ENCODE results near the gene COPS7A.

COPS7A gene

DNA sequence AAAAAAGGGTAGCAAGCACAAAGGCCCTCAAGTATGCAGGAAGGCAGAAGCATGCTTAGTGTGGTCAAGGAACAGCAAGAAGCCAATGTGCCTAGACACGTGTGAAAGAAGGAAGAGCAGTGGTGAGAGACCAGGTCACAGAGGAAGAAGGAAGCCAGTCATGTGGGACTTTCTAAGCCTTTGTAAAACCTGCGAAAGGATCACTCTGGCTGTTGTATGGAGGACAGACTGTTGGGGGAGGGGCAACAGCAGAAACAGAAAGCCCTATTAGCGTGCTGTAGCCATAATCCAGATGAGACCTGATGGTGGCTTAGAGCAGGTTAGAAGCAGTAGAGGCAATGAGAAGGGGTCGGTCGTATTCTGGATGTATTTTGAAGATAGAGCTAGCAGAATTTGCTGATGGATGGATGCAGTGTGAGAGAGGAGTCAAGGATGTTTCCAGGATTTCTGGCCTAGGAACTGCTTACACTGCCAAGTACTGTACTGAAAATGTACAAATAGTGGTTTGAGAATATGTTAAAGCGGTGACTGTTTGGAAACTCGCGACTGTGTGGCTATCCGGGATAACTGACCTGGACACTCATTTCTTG lies 34.8 kb downstream of the COPS7A start:
- Mint-ChIP-seq H3K27me3 (ENCODE audit: low read depth, poor library complexity) (peaks cover 9% of the 10 kb centered on the region), H3K27ac (peak overlapping the region; percentile 44), H3K9me3 (no peaks in the 10 kb centered on the region), H3K36me3 (ENCODE audit: low read depth) (no peaks in the 10 kb centered on the region), H3K4me1 (peaks cover 81% of the 10 kb centered on the region), H3K4me3 (no peak overlapping the region)
- DNase-seq = no peak
- TF ChIP-seq, protein P1, sequence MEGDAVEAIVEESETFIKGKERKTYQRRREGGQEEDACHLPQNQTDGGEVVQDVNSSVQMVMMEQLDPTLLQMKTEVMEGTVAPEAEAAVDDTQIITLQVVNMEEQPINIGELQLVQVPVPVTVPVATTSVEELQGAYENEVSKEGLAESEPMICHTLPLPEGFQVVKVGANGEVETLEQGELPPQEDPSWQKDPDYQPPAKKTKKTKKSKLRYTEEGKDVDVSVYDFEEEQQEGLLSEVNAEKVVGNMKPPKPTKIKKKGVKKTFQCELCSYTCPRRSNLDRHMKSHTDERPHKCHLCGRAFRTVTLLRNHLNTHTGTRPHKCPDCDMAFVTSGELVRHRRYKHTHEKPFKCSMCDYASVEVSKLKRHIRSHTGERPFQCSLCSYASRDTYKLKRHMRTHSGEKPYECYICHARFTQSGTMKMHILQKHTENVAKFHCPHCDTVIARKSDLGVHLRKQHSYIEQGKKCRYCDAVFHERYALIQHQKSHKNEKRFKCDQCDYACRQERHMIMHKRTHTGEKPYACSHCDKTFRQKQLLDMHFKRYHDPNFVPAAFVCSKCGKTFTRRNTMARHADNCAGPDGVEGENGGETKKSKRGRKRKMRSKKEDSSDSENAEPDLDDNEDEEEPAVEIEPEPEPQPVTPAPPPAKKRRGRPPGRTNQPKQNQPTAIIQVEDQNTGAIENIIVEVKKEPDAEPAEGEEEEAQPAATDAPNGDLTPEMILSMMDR (IDR thresholded peaks at IDR 0.05) = no peak

GRCh38 chr12:6759741-6760140 lies 35.9 kb downstream of the COPS7A start:
- peak overlapping the region; percentile 13 for H3K27ac Mint-ChIP-seq
- H3K36me3 Mint-ChIP-seq (ENCODE audit: low read depth) = no peaks in the 10 kb centered on the region
- peaks cover 9% of the 10 kb centered on the region for H3K27me3 Mint-ChIP-seq (ENCODE audit: low read depth, poor library complexity)
- H3K4me1 Mint-ChIP-seq = peaks cover 81% of the 10 kb centered on the region
- no peak overlapping the region for H3K4me3 Mint-ChIP-seq
- no peak for DNase-seq
- TF ChIP-seq, protein P1 (IDR thresholded peaks at IDR 0.05) = no peak
- no peaks in the 10 kb centered on the region for H3K9me3 Mint-ChIP-seq

DNA sequence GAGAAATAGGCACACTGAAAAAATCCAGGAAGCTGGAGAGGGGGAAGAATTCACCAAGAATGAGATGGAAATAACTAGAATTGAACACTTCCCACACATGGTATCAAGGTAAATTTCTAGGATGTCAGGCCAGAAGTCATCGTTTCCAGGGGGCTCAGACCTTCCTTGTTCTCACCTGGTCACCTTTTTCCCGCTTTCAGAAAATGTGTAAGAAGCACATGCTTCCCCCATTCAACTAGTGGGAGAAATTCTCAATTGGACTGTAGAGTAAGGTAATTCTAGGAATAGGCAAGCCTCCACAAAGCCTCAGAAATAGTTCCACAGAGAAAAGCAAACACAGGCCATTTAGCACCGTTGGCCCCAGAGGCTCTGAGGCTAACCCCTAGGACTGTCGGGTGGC lies 39.5 kb downstream of the COPS7A start:
- Mint-ChIP-seq H3K9me3 (no peaks in the 10 kb centered on the region), H3K27me3 (ENCODE audit: low read depth, poor library complexity) (peaks cover 2% of the 10 kb centered on the region), H3K36me3 (ENCODE audit: low read depth) (no peaks in the 10 kb centered on the region), H3K4me3 (peak overlapping the region; percentile 82), H3K4me1 (peaks cover 76% of the 10 kb centered on the region), H3K27ac (peak overlapping the region; percentile 99)
- TF ChIP-seq, protein P1 (IDR thresholded peaks at IDR 0.05) = no peak
- no peak for DNase-seq

DNA sequence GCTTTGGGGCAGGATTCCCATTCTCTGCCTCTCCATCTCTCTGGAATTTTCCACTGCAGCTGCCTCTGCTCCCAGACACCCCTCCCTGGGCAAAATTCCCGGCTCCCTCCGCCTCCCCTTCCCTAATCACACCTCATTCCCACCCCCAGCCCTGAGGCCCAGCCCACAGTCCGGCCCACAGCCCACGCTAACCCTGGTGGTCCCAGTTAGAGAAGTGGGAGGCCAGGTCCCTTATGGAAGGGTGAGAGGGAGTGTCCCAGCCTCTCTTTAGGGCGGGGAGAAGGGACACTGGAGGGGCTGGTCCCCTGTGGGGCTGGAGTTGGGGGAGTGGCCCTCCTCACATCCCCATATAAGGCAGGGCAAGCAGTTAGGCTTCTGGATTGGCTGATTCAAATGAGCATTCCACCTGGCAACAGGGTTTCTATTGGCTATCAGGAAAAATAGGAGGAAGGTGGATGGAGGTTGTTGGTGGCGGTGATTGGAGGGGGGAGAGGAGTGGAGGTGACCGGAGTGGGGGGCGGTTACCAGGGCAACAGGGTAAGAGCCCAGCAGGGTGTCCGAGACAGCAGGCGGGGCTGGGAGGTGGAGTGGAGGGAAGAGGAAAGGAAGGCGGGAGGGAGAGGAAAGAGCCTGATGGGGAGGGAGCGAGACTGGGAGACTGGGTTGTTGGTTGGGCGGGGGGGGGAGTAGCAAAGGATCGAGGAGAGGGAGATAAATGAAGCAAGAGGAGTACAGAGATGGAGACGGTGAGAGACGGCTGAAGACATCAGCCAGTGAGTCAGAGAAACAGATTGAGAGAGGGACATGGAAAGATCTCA lies 40.4 kb downstream of the COPS7A start:
- DNase-seq = peak; percentile 94
- Mint-ChIP-seq H3K9me3 (no peaks in the 10 kb centered on the region), H3K27me3 (ENCODE audit: low read depth, poor library complexity) (no peaks in the 10 kb centered on the region), H3K36me3 (ENCODE audit: low read depth) (no peaks in the 10 kb centered on the region), H3K4me1 (peaks cover 76% of the 10 kb centered on the region), H3K4me3 (peak overlapping the region; percentile 82), H3K27ac (peak overlapping the region; percentile 99)
- TF ChIP-seq, protein P1 (IDR thresholded peaks at IDR 0.05) = no peak

DNA sequence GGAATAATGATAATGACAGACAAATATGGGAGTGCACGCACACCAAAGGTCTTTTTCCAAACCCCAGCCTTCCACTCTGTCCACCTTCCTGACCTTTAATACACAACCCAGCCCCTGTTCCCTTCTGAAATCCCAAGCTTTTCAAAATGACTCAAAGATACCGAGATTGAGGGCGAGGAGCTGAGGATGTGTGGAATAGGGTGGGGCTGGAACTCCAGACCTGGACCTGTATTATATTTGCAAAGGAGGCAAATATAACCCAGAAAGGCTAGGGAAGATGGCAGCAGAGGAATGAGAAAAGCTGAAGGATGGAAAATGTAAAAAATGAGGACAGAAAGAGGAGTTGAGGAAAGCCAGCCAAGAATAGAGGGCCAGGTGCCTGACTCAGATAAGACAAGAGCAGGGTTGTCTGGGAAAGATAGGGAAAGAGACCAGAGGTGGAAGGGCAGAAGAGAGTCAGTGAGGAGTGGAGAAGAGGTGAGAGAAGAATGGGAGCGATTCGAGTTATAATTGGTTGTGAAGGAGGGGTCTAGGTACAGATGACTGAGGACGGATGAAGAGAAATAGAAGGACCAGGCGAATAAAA lies 41.3 kb downstream of the COPS7A start:
- Mint-ChIP-seq H3K4me3 (peak overlapping the region; percentile 86), H3K27ac (peak overlapping the region; percentile 97), H3K4me1 (peaks cover 74% of the 10 kb centered on the region), H3K9me3 (no peaks in the 10 kb centered on the region), H3K27me3 (ENCODE audit: low read depth, poor library complexity) (no peaks in the 10 kb centered on the region), H3K36me3 (ENCODE audit: low read depth) (no peaks in the 10 kb centered on the region)
- TF ChIP-seq, protein P1 (IDR thresholded peaks at IDR 0.05) = no peak
- DNase-seq = no peak

Data from nephron progenitor cell (in vitro differentiated cells).